ENCODE results near the gene RNF114. TPM values are rescaled to one million over a fixed set of nuclear protein-coding genes. Genes with fewer than 3 reads are reported as not detected.

The RNF114 gene
- total RNA-seq, 8 experiments from 2014 or later: 27.8 to 125 (median 46.0) TPM

DNA sequence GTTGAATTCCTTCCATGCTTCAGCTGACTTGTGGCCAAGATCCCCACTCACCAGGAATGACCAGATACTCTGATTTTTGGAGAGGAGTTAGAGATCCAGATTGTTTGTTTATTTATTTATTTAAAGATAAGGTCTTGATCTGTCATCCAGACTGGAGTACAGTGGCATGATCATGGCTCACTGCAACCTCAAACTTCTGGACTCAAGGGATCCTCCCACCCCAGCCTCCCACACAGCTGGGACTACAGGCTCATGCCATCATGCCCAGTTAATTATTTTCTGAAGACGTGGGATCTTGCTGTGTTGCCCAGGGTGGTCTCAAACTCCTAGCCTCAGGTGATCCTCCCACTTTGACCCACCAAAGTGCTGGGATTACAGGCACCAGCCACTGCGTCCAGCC lies 16.7 kb upstream of the RNF114 start:
- 50 to 100% (median 60%) methylated on average over 1 of the region's 2 CpGs; no CpG with 5 or more reads in 7 of the 10 experiments for WGBS, 10 experiments
- H3K4me3 ChIP-seq: no peak overlapping the region
- no peak overlapping the region for H3K27ac ChIP-seq
- in situ Hi-C loops (cut with MboI; ENCODE audit: low pct_unique_long_range_greater_than_20kb in 2 of 9, low sequenced_read_pairs in 9 of 9, unreplicated experiment in 9 of 9): no loop called here
- ATAC-seq (replicated peaks in 6 of 8): no peak
- peaks cover under 1 to 12% of the 10 kb centered on the region in 2 donors for H3K4me1 ChIP-seq (replicated peaks in 1 of 2)

GRCh38 chr20:49924247-49924646 lies 11.9 kb upstream of the RNF114 start:
- H3K4me1 ChIP-seq (replicated peaks in 1 of 2): peaks cover 0 to 2% of the 10 kb centered on the region in 2 donors
- no peak overlapping the region for H3K4me3 ChIP-seq
- no peak overlapping the region for H3K27ac ChIP-seq
- in situ Hi-C loops (cut with MboI; ENCODE audit: low pct_unique_long_range_greater_than_20kb in 2 of 9, low sequenced_read_pairs in 9 of 9, unreplicated experiment in 9 of 9): no loop called here
- 40 to 93% (median 82%) methylated on average over 1 to 4 of the region's 4 CpGs; no CpG with 5 or more reads in 2 of the 10 experiments for WGBS, 10 experiments
- no peak for ATAC-seq (replicated peaks in 6 of 8)

DNA sequence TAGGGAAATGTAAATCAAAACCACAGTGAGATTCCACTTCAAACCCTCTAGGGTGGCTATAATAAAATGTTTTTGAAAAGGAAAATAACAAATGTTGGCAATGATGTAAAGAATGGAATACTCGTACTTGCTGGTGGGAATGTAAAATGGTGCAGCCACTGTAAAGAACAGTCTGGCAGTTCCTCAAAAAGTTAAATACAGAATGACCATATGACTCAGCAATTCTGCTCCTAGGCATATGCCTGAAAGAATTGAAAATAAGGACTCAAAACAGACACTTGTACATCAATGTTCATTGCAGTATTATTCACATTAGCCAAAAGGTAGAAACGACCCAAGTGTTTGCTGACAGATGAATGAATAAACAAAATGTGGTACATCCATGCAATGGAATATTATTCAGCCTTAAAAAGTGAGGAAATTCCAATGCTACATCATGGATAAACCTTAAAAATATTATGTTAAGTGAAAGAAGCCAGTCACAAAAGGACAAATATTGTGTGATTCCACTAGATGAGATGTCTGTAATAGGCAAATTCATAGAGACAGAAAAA lies 10.2 kb upstream of the RNF114 start:
- Histone ChIP-seq H3K4me1 (replicated peaks in 1 of 2) (peaks cover 0 to 2% of the 10 kb centered on the region in 2 donors), H3K4me3 (no peak overlapping the region), H3K27ac (no peak overlapping the region)
- no peak for ATAC-seq (replicated peaks in 6 of 8)
- WGBS, 10 experiments: 0 to 92% (median 61%) methylated on average over 1 to 2 of the region's 2 CpGs
- in situ Hi-C loops (cut with MboI; ENCODE audit: low pct_unique_long_range_greater_than_20kb in 2 of 9, low sequenced_read_pairs in 9 of 9, unreplicated experiment in 9 of 9): loop anchor here in 1 of 9 experiments (25.0 kb wide), 1 partner anchor 314 kb away; no protein-coding TSS in a partner anchor

DNA sequence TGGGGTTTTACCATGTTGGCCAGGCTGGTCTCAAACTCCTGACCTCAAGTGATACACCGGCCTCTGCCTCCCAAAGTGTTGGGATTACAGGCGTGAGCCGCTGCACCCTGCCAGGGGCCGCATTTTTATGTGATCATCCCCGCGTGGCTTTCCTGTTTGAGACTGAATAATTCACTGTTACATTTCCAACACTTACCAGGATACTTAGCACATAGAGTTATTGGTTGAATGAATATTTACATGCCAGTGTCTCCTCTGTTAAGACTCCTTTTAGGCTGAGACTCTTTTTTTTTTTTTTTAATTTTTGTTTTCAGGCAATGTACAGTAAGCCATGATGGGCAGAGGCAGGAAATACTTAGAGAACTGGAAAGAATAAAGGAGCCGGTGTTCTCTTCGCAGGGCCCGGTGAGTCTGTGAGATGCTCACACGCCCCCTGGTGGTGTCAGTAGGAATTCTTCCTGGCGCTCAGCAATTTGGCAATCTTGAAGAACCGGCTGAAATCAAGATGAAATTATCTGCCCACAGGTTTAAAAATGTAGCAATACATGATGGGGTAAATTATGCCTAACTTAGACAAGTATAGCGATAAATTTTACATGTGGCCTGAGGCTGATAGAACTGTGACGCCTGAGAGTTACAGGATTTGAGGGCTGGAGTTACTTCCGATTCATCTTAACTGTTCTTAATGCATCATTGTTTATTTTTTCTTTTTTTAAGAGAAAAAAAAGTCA lies 7.6 kb upstream of the RNF114 start:
- in situ Hi-C loops (cut with MboI; ENCODE audit: low pct_unique_long_range_greater_than_20kb in 2 of 9, low sequenced_read_pairs in 9 of 9, unreplicated experiment in 9 of 9): loop anchor here in 1 of 9 experiments (25.0 kb wide), 1 partner anchor 316 kb away; no protein-coding TSS in a partner anchor
- WGBS, 10 experiments: 0 to 41% (median 13%) methylated on average over 3 to 14 of the region's 15 CpGs
- no peak overlapping the region for H3K27ac ChIP-seq
- H3K4me3 ChIP-seq: no peak overlapping the region
- peaks cover 0 to 2% of the 10 kb centered on the region in 2 donors for H3K4me1 ChIP-seq (replicated peaks in 1 of 2)
- ATAC-seq (replicated peaks in 6 of 8): peak; percentile 89 to 98 (median 96)

GRCh38 chr20:49929142-49929494 lies 7.1 kb upstream of the RNF114 start:
- peak in 2 of 8 experiments; percentile 7 to 18 for ATAC-seq (replicated peaks in 6 of 8)
- H3K4me1 ChIP-seq (replicated peaks in 1 of 2): peaks cover 0 to 2% of the 10 kb centered on the region in 2 donors
- in situ Hi-C loops (cut with MboI; ENCODE audit: low pct_unique_long_range_greater_than_20kb in 2 of 9, low sequenced_read_pairs in 9 of 9, unreplicated experiment in 9 of 9): loop anchor here in 1 of 9 experiments (25.0 kb wide), 1 partner anchor 317 kb away; no protein-coding TSS in a partner anchor
- H3K4me3 ChIP-seq: no peak overlapping the region
- WGBS, 10 experiments: 7 to 80% (median 20%) methylated on average over 1 to 4 of the region's 4 CpGs; no CpG with 5 or more reads in 2 of the 10 experiments
- H3K27ac ChIP-seq: no peak overlapping the region

DNA sequence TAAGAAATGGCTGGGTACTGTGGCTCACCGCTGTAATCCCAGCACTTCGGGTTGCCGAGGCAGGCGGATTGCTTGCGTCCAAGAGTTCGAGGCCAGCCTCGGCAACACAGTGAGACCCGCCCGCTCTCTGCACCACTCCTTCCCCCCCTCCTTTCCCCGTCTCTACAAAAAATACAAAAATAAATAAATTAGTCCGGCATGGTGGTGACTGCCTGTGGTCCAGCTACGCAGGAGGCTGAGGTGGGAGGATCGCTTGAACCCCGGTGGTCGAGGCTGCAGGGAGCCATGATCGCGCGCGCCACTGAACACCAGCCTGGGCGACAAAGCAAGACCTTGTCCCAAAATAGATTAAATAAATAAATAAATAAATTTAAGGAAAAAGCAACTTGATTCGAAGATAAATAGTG lies 448 bp upstream of the RNF114 start:
- in situ Hi-C loops (cut with MboI; ENCODE audit: low pct_unique_long_range_greater_than_20kb in 2 of 9, low sequenced_read_pairs in 9 of 9, unreplicated experiment in 9 of 9): loop anchor here in 1 of 9 experiments (25.0 kb wide), 1 partner anchor 323 kb away; no protein-coding TSS in a partner anchor
- peaks cover 21 to 22% of the 10 kb centered on the region in 2 donors for H3K4me1 ChIP-seq (replicated peaks in 1 of 2)
- peak in 3 of 8 experiments; percentile 2 to 3 (median 3) for ATAC-seq (replicated peaks in 6 of 8)
- no peak overlapping the region for H3K27ac ChIP-seq
- WGBS, 10 experiments: 0 to 70% (median 58%) methylated on average over 1 to 21 of the region's 21 CpGs; no CpG with 5 or more reads in 4 of the 10 experiments
- peak overlapping the region; percentile 79 to 98 (median 89) for H3K4me3 ChIP-seq

DNA sequence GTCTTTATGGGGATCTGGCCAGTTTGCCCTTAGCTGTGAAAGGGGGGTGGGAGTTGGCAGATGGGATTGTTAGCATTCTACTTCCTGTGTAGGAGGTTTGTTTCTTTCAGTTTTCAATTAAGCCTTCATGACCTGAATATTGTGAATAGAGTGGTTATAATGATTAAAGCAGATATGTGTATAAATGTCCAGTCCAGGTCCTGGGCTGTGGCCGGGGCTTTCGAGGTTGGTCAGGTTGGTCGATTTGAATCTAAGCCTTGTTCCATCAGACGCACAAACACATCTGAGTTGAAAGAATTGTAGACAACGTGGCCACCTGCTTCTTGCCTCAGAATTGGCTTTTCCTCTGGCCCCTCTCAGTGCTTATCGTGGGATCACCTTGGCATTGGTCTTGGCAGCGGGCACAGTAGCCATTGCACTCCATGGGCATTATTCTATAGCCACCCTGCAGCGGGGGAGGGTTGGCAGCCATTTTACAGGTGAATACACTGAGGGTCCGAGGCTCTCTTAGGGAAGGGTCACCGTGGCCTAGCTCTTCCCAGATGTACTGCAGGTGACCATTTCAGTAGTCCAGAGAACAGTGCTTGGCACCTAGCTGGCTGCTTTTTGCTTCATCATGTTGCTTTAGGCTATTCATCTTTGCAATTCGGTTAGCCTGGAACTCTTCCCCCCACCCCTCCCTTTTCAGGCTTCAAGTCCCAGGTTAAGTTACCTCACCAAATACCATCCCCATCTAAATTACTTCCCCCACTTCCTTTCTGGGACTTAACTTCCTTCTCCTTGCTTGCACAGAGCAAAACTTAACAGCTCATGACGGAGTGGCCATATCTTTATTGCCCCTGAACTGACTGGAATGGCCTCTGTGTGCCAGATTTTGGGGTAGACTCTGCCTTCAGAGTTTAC lies 1.1 kb downstream of the RNF114 start:
- Histone ChIP-seq H3K27ac (peak overlapping the region; percentile 81), H3K4me3 (peak overlapping the region; percentile 79 to 98 (median 89)), H3K4me1 (replicated peaks in 1 of 2) (peaks cover 21 to 22% of the 10 kb centered on the region in 2 donors)
- in situ Hi-C loops (cut with MboI; ENCODE audit: low pct_unique_long_range_greater_than_20kb in 2 of 9, low sequenced_read_pairs in 9 of 9, unreplicated experiment in 9 of 9): loop anchor here in 1 of 9 experiments (25.0 kb wide), 1 partner anchor 325 kb away; no protein-coding TSS in a partner anchor
- WGBS, 10 experiments: 0 to 60% (median 13%) methylated on average over 1 to 8 of the region's 12 CpGs; no CpG with 5 or more reads in 1 of the 10 experiments
- no peak for ATAC-seq (replicated peaks in 6 of 8)

DNA sequence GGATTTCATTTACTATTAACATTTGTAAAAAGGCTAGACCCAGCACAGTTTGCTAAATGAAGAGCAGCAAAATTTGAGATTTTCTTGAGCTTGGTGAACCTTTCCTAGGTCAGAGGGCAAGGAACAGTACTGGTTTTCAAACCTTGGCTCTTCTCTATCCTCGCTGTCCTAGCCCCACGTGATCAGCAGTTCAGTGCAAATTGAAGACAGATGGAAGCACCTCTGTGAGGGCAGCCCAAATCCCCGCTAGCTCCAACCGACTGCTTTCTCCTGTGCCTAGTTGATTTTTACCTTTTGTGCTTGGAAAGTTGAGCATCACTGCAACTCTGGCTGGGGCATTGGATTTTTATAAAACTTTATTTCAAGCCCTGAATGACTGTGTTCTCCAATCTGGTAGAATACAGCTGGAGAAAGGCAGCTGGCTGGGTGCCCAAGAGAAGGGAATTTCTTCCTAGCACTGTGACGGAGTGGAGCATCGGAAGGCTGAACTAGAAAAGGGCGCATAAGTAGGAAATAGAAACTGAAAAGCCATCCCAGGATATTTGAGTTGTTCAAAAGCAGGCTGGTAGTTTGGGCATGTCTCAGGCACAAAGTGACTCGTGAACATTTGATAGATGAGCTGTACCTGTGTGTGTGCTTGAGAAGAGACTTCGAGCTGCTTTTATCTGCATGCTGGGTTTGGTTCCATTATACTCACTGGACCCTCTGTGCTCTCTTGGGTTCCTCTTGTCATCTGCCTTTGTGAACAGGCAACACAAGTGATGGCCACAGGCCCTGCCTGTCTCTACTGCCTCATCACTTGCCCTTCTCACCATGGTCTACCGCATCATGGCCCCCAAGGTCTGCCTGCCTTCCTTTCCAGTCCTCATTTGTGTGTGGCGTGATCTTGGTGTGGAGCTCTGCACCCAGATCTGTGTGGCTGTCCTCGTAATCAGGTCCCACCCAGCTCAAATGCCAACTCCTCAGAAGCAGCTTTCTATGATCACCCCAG lies 2.3 kb downstream of the RNF114 start:
- Histone ChIP-seq H3K27ac (no peak overlapping the region), H3K4me1 (replicated peaks in 1 of 2) (peaks cover 21 to 22% of the 10 kb centered on the region in 2 donors), H3K4me3 (peak overlapping the region in 1 of 5 donors; percentile 98)
- in situ Hi-C loops (cut with MboI; ENCODE audit: low pct_unique_long_range_greater_than_20kb in 2 of 9, low sequenced_read_pairs in 9 of 9, unreplicated experiment in 9 of 9): loop anchor here in 1 of 9 experiments (25.0 kb wide), 1 partner anchor 326 kb away; no protein-coding TSS in a partner anchor
- peak in 3 of 8 experiments; percentile 36 to 56 (median 39) for ATAC-seq (replicated peaks in 6 of 8)
- 16 to 91% (median 58%) methylated on average over 2 to 9 of the region's 12 CpGs; no CpG with 5 or more reads in 2 of the 10 experiments for WGBS, 10 experiments

GRCh38 chr20:49941456-49941855 lies 5.3 kb downstream of the RNF114 start:
- no peak for ATAC-seq (replicated peaks in 6 of 8)
- peaks cover 16% of the 10 kb centered on the region in 2 donors for H3K4me1 ChIP-seq (replicated peaks in 1 of 2)
- in situ Hi-C loops (cut with MboI; ENCODE audit: low pct_unique_long_range_greater_than_20kb in 2 of 9, low sequenced_read_pairs in 9 of 9, unreplicated experiment in 9 of 9): loop anchor here in 1 of 9 experiments (25.0 kb wide), 1 partner anchor 329 kb away; no protein-coding TSS in a partner anchor
- no peak overlapping the region for H3K27ac ChIP-seq
- 88 to 100% (median 96%) methylated on average over 1 to 13 of the region's 15 CpGs for WGBS, 10 experiments
- H3K4me3 ChIP-seq: no peak overlapping the region

DNA sequence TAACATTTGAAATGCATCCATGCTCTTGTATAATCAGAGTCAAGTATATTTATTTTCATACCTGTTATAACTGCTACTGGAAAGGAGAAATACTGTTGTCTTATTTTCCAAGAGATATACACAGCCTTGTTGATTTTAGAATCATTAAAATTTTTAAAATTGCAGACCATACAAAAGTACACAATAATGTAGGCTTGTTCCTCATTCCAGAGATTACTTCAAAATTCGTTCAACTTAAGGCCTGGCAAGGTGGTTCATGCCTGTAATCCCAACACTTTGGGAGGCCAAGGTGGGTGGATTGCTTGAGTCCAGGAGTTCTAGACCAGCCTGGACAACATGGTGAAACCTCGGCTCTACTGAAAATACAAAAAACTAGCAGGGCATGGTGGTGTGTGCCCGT lies 6.1 kb downstream of the RNF114 start:
- in situ Hi-C loops (cut with MboI; ENCODE audit: low pct_unique_long_range_greater_than_20kb in 2 of 9, low sequenced_read_pairs in 9 of 9, unreplicated experiment in 9 of 9): loop anchor here in 1 of 9 experiments (25.0 kb wide), 1 partner anchor 330 kb away; no protein-coding TSS in a partner anchor
- no peak for ATAC-seq (replicated peaks in 6 of 8)
- 48 to 100% (median 85%) methylated on average over 1 to 3 of the region's 3 CpGs; no CpG with 5 or more reads in 2 of the 10 experiments for WGBS, 10 experiments
- Histone ChIP-seq H3K4me1 (replicated peaks in 1 of 2) (peaks cover 14 to 16% of the 10 kb centered on the region in 2 donors), H3K4me3 (no peak overlapping the region), H3K27ac (no peak overlapping the region)

GRCh38 chr20:49942942-49943341 lies 6.7 kb downstream of the RNF114 start:
- Histone ChIP-seq H3K4me3 (no peak overlapping the region), H3K27ac (no peak overlapping the region), H3K4me1 (replicated peaks in 1 of 2) (peaks cover 8 to 9% of the 10 kb centered on the region in 2 donors)
- in situ Hi-C loops (cut with MboI; ENCODE audit: low pct_unique_long_range_greater_than_20kb in 2 of 9, low sequenced_read_pairs in 9 of 9, unreplicated experiment in 9 of 9): loop anchor here in 1 of 9 experiments (25.0 kb wide), 1 partner anchor 331 kb away; no protein-coding TSS in a partner anchor
- ATAC-seq (replicated peaks in 6 of 8): no peak
- 80 to 100% (median 95%) methylated on average over 1 to 3 of the region's 3 CpGs; no CpG with 5 or more reads in 1 of the 10 experiments for WGBS, 10 experiments
